SU-DHL-6 (cell line): ENCODE measurements around the gene HS3ST3A1.

ENCODE experiments used
- H2AFZ ChIP-seq: fragments of 200-600 bp; sonication (generic); 2 replicates; pipeline ENCODE4 v1.6.1; 2014; ENCODE audit warnings: low read depth, mild to moderate bottlenecking, moderate library complexity, mixed read lengths, antibody characterized with exemption, low read length; ENCODE audit not compliant: severe bottlenecking
- H3F3A ChIP-seq: fragments of 200-600 bp; shearing (Covaris generic); 2 replicates; pipeline ENCODE4 v1.6.0; 2016; ENCODE audit warnings: antibody characterized with exemption, mild to moderate bottlenecking; ENCODE audit not compliant: insufficient read depth
- H3K27ac ChIP-seq: fragments of 200-600 bp; sonication (generic); 2 replicates; pipeline ENCODE4 v1.5.1; 2016; ENCODE audit warnings: low read depth, mild to moderate bottlenecking, low read length, moderate library complexity, mixed read lengths
- H3K27me3 ChIP-seq: fragments of 200-600 bp; sonication (generic), shearing (Covaris generic); 2 replicates; pipeline ENCODE4 v1.6.0; 2014; ENCODE audit warnings: mild to moderate bottlenecking, low read length
- H3K36me3 ChIP-seq: fragments of 200-600 bp; sonication (generic); 2 replicates; pipeline ENCODE4 v1.6.1; 2014; ENCODE audit warnings: mild to moderate bottlenecking, low read length, mixed read lengths
- H3K4me2 ChIP-seq: fragments of 300-600, 200-600 bp; shearing (Covaris generic), sonication (generic); 2 replicates; pipeline ENCODE4 v1.6.0; 2014; ENCODE audit warnings: low read length, low read depth, mild to moderate bottlenecking; ENCODE audit not compliant: poor library complexity, severe bottlenecking
- H3K4me3 ChIP-seq: fragments of 200-600 bp; sonication (generic); 2 replicates; pipeline ENCODE4 v1.5.1; 2014; ENCODE audit warnings: antibody characterized with exemption, low read length, mild to moderate bottlenecking, mixed read lengths; ENCODE audit not compliant: insufficient read depth, poor library complexity, severe bottlenecking
- H3K79me2 ChIP-seq: fragments of 200-600 bp; sonication (generic); 2 replicates; pipeline ENCODE4 v1.6.1; 2014; ENCODE audit warnings: mild to moderate bottlenecking, low read length, moderate library complexity; ENCODE audit not compliant: insufficient read depth
- H3K9ac ChIP-seq: fragments of 200-600 bp; sonication (generic); 2 replicates; pipeline ENCODE4 v1.7.0; 2014; ENCODE audit warnings: mild to moderate bottlenecking, low read length
- H3K9me2 ChIP-seq: fragments of 200-600 bp; sonication (generic); replicated peaks from 2 replicates; pipeline ENCODE4 v1.6.1; 2014; ENCODE audit warnings: low read length; ENCODE audit not compliant: insufficient read depth
- H3K9me3 ChIP-seq: fragments of 200-600 bp; sonication (generic); 2 replicates; pipeline ENCODE4 v1.6.1; 2014; ENCODE audit warnings: low read length, mixed read lengths; ENCODE audit not compliant: insufficient read depth
- H4K20me1 ChIP-seq: fragments of 200-600 bp; sonication (generic); 2 replicates; pipeline ENCODE4 v1.6.1; 2014; ENCODE audit warnings: low read depth, mild to moderate bottlenecking, antibody characterized with exemption, low read length, moderate library complexity, mixed read lengths
- EZH2phosphoT487 ChIP-seq: fragments of 200-600 bp; sonication (generic), shearing (Covaris generic); conservative IDR thresholded peaks from 2 replicates; pipeline ENCODE4 v1.6.1; 2018; ENCODE audit warnings: mild to moderate bottlenecking, antibody characterized with exemption, low read length, moderate library complexity, mixed read lengths
- TF ChIP-seq, protein P1 (sequence below): fragments of 200-600 bp; sonication (generic); IDR thresholded peaks from one replicate; pipeline ENCODE4 v1.5.1; 2017; ENCODE audit warnings: antibody characterized with exemption, mild to moderate bottlenecking, low read length, moderate library complexity; ENCODE audit not compliant: insufficient read depth, poor library complexity, severe bottlenecking

HS3ST3A1 gene

DNA sequence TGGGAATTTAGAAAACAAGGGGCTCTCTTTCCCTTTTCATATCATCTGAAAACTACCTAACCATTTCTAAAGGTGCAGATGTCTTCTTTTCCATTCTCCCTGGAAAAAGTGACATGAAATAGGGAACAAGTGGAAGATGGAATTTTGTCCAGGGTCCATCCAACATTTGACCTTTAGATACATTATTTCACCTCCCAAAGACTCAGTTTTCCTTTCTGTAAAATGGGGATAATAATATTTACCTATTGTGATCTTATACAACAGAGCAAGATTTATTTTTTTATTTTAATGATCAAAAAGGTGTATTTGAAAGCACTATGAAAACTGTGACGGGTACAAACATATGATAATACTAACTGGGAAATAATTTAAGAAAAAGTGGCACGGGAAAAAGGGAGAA is 106.3 kb downstream of the HS3ST3A1 start:
- Histone ChIP-seq H3K27ac (no peak overlapping the region), H3K4me2 (no peak overlapping the region), H3K4me3 (no peak overlapping the region), H3K79me2 (no peaks in the 10 kb centered on the region), H3K9me2 (no peaks in the 10 kb centered on the region), H2AFZ (no peak overlapping the region), H3K9me3 (no peaks in the 10 kb centered on the region), H3K36me3 (no peaks in the 10 kb centered on the region), H4K20me1 (no peaks in the 10 kb centered on the region), H3K27me3 (no peaks in the 10 kb centered on the region), H3F3A (no peaks in the 10 kb centered on the region), H3K9ac (no peak overlapping the region)
- TF ChIP-seq, protein P1, sequence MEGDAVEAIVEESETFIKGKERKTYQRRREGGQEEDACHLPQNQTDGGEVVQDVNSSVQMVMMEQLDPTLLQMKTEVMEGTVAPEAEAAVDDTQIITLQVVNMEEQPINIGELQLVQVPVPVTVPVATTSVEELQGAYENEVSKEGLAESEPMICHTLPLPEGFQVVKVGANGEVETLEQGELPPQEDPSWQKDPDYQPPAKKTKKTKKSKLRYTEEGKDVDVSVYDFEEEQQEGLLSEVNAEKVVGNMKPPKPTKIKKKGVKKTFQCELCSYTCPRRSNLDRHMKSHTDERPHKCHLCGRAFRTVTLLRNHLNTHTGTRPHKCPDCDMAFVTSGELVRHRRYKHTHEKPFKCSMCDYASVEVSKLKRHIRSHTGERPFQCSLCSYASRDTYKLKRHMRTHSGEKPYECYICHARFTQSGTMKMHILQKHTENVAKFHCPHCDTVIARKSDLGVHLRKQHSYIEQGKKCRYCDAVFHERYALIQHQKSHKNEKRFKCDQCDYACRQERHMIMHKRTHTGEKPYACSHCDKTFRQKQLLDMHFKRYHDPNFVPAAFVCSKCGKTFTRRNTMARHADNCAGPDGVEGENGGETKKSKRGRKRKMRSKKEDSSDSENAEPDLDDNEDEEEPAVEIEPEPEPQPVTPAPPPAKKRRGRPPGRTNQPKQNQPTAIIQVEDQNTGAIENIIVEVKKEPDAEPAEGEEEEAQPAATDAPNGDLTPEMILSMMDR: no peak
- TF ChIP-seq EZH2phosphoT487: no peak

DNA sequence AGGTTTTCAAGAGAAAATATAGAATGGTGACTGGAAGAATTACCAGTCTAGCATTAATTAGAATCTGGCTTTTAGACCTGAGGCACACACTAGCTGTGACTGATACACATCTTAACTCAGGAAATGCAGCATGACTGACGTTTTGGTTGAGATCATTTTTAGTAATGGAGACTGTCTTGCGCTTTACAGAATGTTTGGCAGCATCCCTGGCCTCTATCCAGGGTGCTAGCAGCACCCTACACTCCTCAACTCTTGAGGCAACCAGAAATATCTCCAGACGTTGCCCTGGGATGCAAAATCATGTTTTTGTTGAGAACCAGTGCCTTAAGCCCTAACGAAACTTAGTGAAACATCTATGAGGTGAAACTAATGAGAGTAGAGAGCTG is 109.0 kb downstream of the HS3ST3A1 start:
- H3K9me3 ChIP-seq: no peaks in the 10 kb centered on the region
- H3K9me2 ChIP-seq: no peaks in the 10 kb centered on the region
- no peaks in the 10 kb centered on the region for H4K20me1 ChIP-seq
- H3K79me2 ChIP-seq: no peaks in the 10 kb centered on the region
- no peak overlapping the region for H3K27ac ChIP-seq
- H2AFZ ChIP-seq: no peak overlapping the region
- no peak for TF ChIP-seq EZH2phosphoT487
- TF ChIP-seq, protein P1: no peak
- H3K27me3 ChIP-seq: no peaks in the 10 kb centered on the region
- H3K9ac ChIP-seq: no peak overlapping the region
- no peaks in the 10 kb centered on the region for H3F3A ChIP-seq
- H3K4me2 ChIP-seq: no peak overlapping the region
- H3K4me3 ChIP-seq: no peak overlapping the region
- H3K36me3 ChIP-seq: no peaks in the 10 kb centered on the region

DNA sequence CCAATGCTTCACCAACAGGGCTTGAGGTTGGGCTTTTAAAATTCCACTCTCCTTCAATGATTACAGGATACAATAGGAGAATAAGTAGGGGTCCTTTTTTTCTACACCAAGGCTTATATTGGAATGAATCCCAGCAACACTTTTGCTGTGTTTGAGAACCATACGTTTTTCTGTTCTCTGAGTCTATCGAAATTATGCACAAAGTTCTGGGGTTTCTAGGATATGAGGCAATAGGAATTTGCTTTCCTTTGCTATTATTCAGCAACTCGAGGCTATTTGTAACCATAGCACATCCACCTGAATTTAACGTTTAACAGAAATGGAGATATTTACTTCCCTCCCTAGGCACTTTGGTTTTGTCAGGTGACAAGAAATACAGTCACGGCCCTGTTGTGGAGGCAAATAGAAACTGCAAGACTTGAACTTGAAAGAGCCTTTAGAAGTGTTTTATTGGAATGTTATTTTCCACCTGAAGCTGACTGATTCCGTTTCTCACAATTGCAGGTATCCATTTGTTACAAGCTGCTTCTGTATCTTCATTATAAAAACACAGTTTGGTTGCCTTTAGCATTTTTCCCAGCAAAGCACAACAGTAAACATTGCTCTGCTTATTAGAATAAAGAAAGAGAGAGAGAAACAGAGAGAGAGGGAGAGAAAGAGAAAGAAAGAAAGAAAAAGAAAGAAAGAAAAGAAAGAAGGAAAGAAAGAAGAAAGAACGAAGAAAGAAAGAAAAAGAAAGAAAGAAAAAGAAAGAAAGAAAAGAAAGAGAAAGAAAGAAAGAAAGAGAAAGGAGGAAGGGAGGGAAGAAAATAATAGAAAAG is 109.6 kb downstream of the HS3ST3A1 start:
- H3K9me2 ChIP-seq: no peaks in the 10 kb centered on the region
- H4K20me1 ChIP-seq: no peaks in the 10 kb centered on the region
- H3K4me2 ChIP-seq: no peak overlapping the region

More for the DNA sequence above, 109.6 kb downstream of the HS3ST3A1 start:
- Histone ChIP-seq H3K4me3 (no peak overlapping the region), H3K9me3 (no peaks in the 10 kb centered on the region), H3K27ac (no peak overlapping the region), H3F3A (no peaks in the 10 kb centered on the region), H3K36me3 (no peaks in the 10 kb centered on the region), H3K9ac (no peak overlapping the region), H3K79me2 (no peaks in the 10 kb centered on the region), H2AFZ (no peak overlapping the region), H3K27me3 (no peaks in the 10 kb centered on the region)
- no peak for TF ChIP-seq EZH2phosphoT487
- TF ChIP-seq, protein P1: no peak
